CD14-positive monocyte (primary cell): ENCODE data around the gene SERTAD2. TPM values are rescaled to one million over a fixed set of nuclear protein-coding genes. Genes with fewer than 3 reads are reported as not detected.

Source experiments
- DNase-seq, 3 donors: peaks; one replicate each; pipeline ENCODE4 v3.0.0-alpha.2; 2011 to 2022
- H2AFZ ChIP-seq: 2 replicates; pipeline ENCODE4 v1.6.0; 2012; ENCODE audit warnings: mild to moderate bottlenecking, low read depth, low read length, inconsistent platforms; ENCODE audit not compliant: insufficient read depth, poor library complexity, severe bottlenecking
- H3K27ac ChIP-seq, 2 donors: 1 replicate in 1 of 2; 2 replicates in 1 of 2; pipeline ENCODE4 v1.5.1; 2012 to 2013; ENCODE audit warnings: low read length in 2 of 2, control low read depth in 1 of 2, inconsistent platforms in 1 of 2, low read depth in 1 of 2, mild to moderate bottlenecking in 1 of 2
- H3K27me3 ChIP-seq, 2 donors: one replicate each; pipeline versions ENCODE4 v1.6.0 to v1.6.1; 2011 to 2013; ENCODE audit warnings: low read length in 2 of 2; ENCODE audit not compliant: control insufficient read depth in 2 of 2, insufficient read depth in 2 of 2
- H3K36me3 ChIP-seq, 2 donors: replicated peaks in 1 of 2; 1 replicate in 1 of 2; 2 replicates in 1 of 2; pipeline versions ENCODE4 v1.5.1 to v1.6.1; 2012 to 2013; ENCODE audit warnings: low read length in 2 of 2, control low read depth in 1 of 2, inconsistent platforms in 1 of 2, mild to moderate bottlenecking in 1 of 2; ENCODE audit not compliant: insufficient read depth in 2 of 2, control insufficient read depth in 1 of 2
- H3K4me1 ChIP-seq, 2 donors: 1 replicate in 1 of 2; 2 replicates in 1 of 2; pipeline versions ENCODE4 v1.5.1 to v1.6.1; 2012 to 2013; ENCODE audit warnings: low read length in 2 of 2, control low read depth in 1 of 2, inconsistent platforms in 1 of 2, mild to moderate bottlenecking in 1 of 2, moderate library complexity in 1 of 2; ENCODE audit not compliant: insufficient read depth in 2 of 2, control insufficient read depth in 1 of 2
- H3K4me2 ChIP-seq: replicated peaks from 2 replicates; pipeline ENCODE3; 2012; ENCODE audit warnings: low read length, moderate library complexity, mild to moderate bottlenecking; ENCODE audit not compliant: poor library complexity, severe bottlenecking; ENCODE audit errors: extremely low read depth
- H3K4me3 ChIP-seq, 3 experiments: fragments of 200-600 bp in 1 of 3; sonication (generic) in 1 of 3; replicated peaks in 1 of 3; 1 replicate in 2 of 3; 2 replicates in 1 of 3; pipeline ENCODE4 v1.5.1; 2011 to 2013; ENCODE audit warnings: low read length in 3 of 3, mild to moderate bottlenecking in 3 of 3, control low read depth in 2 of 3, low read depth in 2 of 3, inconsistent platforms in 1 of 3, moderate library complexity in 1 of 3
- H3K79me2 ChIP-seq: 2 replicates; pipeline ENCODE4 v1.6.0; 2012; ENCODE audit warnings: mild to moderate bottlenecking, control low read depth, inconsistent platforms, low read length, moderate library complexity; ENCODE audit not compliant: insufficient read depth
- H3K9ac ChIP-seq: 2 replicates; pipeline ENCODE4 v1.6.0; 2017; ENCODE audit warnings: low read length, mild to moderate bottlenecking; ENCODE audit not compliant: insufficient read depth, poor library complexity, severe bottlenecking
- H3K9me3 ChIP-seq, 2 donors: replicated peaks in 1 of 2; 1 replicate in 1 of 2; 2 replicates in 1 of 2; pipeline versions ENCODE4 v1.5.1 to v1.6.1; 2012 to 2013; ENCODE audit warnings: low read length in 2 of 2, control low read depth in 1 of 2; ENCODE audit not compliant: control insufficient read depth in 1 of 2, insufficient read depth in 1 of 2
- H4K20me1 ChIP-seq: 2 replicates; pipeline ENCODE4 v1.6.0; 2012; ENCODE audit warnings: mild to moderate bottlenecking, low read length, control low read depth, moderate library complexity; ENCODE audit not compliant: insufficient read depth
- H3K27ac Mint-ChIP-seq, 7 donors: one replicate each; pipeline ENCODE4 v1.8.0; 2020; ENCODE audit warnings: mild to moderate bottlenecking in 7 of 7, mixed read lengths in 7 of 7, moderate library complexity in 6 of 7, inconsistent platforms in 2 of 7
- H3K27me3 Mint-ChIP-seq, 3 donors: one replicate each; pipeline ENCODE4 v1.8.0; 2021 to 2022; ENCODE audit warnings: low read depth in 3 of 3, mild to moderate bottlenecking in 3 of 3, mixed read lengths in 3 of 3, moderate library complexity in 3 of 3, inconsistent platforms in 1 of 3
- H3K36me3 Mint-ChIP-seq, 2 donors: one replicate each; pipeline ENCODE4 v1.8.0; 2020; ENCODE audit warnings: mixed read lengths in 2 of 2, inconsistent platforms in 1 of 2, mild to moderate bottlenecking in 1 of 2
- H3K4me1 Mint-ChIP-seq: one replicate; pipeline ENCODE4 v1.8.0; 2020; ENCODE audit warnings: mild to moderate bottlenecking, mixed read lengths
- H3K4me3 Mint-ChIP-seq, 2 donors: one replicate each; pipeline ENCODE4 v1.8.0; 2020; ENCODE audit warnings: mild to moderate bottlenecking in 2 of 2, mixed read lengths in 2 of 2, moderate library complexity in 1 of 2
- H3K9me3 Mint-ChIP-seq, 7 donors: one replicate each; pipeline ENCODE4 v1.8.0; 2020 to 2022; ENCODE audit warnings: mixed read lengths in 7 of 7, mild to moderate bottlenecking in 6 of 7, moderate library complexity in 6 of 7, inconsistent platforms in 2 of 7
- WGBS: methylation state at CpG from one replicate; pipeline ENCODE4 v1.1.5; 2013; ENCODE audit warnings: missing lambda C conversion rate; ENCODE audit not compliant: insufficient coverage; 5-methylcytosine and 5-hydroxymethylcytosine counted together
- intact Hi-C, 2 donors: fragments of 100-400 bp; cut with micrococcal nuclease; formaldehyde crosslinking; loops; one replicate each; pipeline versions ENCODE4 v1.15.0 to v1.15.1; 2023
- polyA plus RNA-seq, 3 donors: library from polyadenylated mRNA; depleted of rRNA in 1 of 3; unstranded in 2 of 3; stranded (reverse) in 1 of 3; fragments of 300-500 nt in 2 of 3; fragments of >200 nt in 1 of 3; fragmentation: Illumina TruSeq in 2 of 3; gene quantifications; 1 replicate in 2 of 3; 2 replicates in 1 of 3; pipeline ENCODE4 v1.2.3, GENCODE V29; 2012 to 2021
- TF ChIP-seq, protein P1 (sequence below): fragments of 200-600 bp; IDR thresholded peaks from one replicate; pipeline ENCODE4 v1.8.0; 2022; ENCODE audit warnings: antibody characterized with exemption, mild to moderate bottlenecking

The SERTAD2 gene
- polyA plus RNA-seq, 3 donors: 8.5 to 68.7 (median 8.8) TPM

- no peak overlapping the region for H3K4me3 ChIP-seq
- peak in 2 of 3 donors; percentile 23 to 41 for DNase-seq
- no peak overlapping the region for H3K9ac ChIP-seq
- TF ChIP-seq, protein P1, sequence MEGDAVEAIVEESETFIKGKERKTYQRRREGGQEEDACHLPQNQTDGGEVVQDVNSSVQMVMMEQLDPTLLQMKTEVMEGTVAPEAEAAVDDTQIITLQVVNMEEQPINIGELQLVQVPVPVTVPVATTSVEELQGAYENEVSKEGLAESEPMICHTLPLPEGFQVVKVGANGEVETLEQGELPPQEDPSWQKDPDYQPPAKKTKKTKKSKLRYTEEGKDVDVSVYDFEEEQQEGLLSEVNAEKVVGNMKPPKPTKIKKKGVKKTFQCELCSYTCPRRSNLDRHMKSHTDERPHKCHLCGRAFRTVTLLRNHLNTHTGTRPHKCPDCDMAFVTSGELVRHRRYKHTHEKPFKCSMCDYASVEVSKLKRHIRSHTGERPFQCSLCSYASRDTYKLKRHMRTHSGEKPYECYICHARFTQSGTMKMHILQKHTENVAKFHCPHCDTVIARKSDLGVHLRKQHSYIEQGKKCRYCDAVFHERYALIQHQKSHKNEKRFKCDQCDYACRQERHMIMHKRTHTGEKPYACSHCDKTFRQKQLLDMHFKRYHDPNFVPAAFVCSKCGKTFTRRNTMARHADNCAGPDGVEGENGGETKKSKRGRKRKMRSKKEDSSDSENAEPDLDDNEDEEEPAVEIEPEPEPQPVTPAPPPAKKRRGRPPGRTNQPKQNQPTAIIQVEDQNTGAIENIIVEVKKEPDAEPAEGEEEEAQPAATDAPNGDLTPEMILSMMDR: no peak
- peaks cover 46 to 64% of the 10 kb centered on the region in 2 donors for H3K4me1 ChIP-seq
- peaks cover 98% of the 10 kb centered on the region for H3K79me2 ChIP-seq
- peaks cover 22 to 38% of the 10 kb centered on the region in 2 donors for H3K36me3 ChIP-seq
- H4K20me1 ChIP-seq: peaks cover 99% of the 10 kb centered on the region
- no peak overlapping the region for H3K4me2 ChIP-seq
- intact Hi-C loops: no loop called here
- Mint-ChIP-seq H3K27me3 (no peaks in the 10 kb centered on the region), H3K4me1 (peaks cover 80% of the 10 kb centered on the region), H3K9me3 (peaks cover 0 to 1% (median 0%) of the 10 kb centered on the region in 7 donors), H3K4me3 (peak overlapping the region in 1 of 2 donors; percentile 7), H3K36me3 (peaks cover 51 to 54% of the 10 kb centered on the region in 2 donors), H3K27ac (peak overlapping the region; percentile 86 to 95 (median 93))
- H3K9me3 ChIP-seq: no peaks in the 10 kb centered on the region
- peak overlapping the region; percentile 45 to 77 for H3K27ac ChIP-seq
- H3K27me3 ChIP-seq: no peaks in the 10 kb centered on the region
- H2AFZ ChIP-seq: no peak overlapping the region
- 90% methylated on average over 5 of the region's 5 CpGs for WGBS
These were observed 15.8 kb downstream of the SERTAD2 start for GRCh38 chr2:64637931-64638330.

- H3K9me3 Mint-ChIP-seq: peaks cover 0 to 1% (median 0%) of the 10 kb centered on the region in 7 donors
- 17% methylated on average over 3 of the region's 9 CpGs for whole genome bisulfite sequencing
- no peak overlapping the region for H2AFZ ChIP-seq
- peak overlapping the region in 1 of 2 donors; percentile 65 for H3K4me3 Mint-ChIP-seq
- peak overlapping the region in 1 of 3 experiments; percentile 32 for H3K4me3 ChIP-seq
- no peaks in the 10 kb centered on the region for H3K27me3 Mint-ChIP-seq
- H3K4me2 ChIP-seq: peak overlapping the region; percentile 50
- H3K9ac ChIP-seq: peak overlapping the region; percentile 45
- intact Hi-C loops: no loop called here
- H3K79me2 ChIP-seq: peaks cover 98% of the 10 kb centered on the region
- peaks cover 44 to 58% of the 10 kb centered on the region in 2 donors for H3K4me1 ChIP-seq
- peak overlapping the region; percentile 65 to 77 for H3K27ac ChIP-seq
- peaks cover 73% of the 10 kb centered on the region for H3K4me1 Mint-ChIP-seq
- peaks cover 22 to 46% of the 10 kb centered on the region in 2 donors for H3K36me3 ChIP-seq
- H4K20me1 ChIP-seq: peaks cover 99% of the 10 kb centered on the region
- peaks cover 58 to 59% of the 10 kb centered on the region in 2 donors for H3K36me3 Mint-ChIP-seq
- no peaks in the 10 kb centered on the region for H3K27me3 ChIP-seq
- H3K27ac Mint-ChIP-seq: peak overlapping the region; percentile 86 to 95 (median 93)
- peak in 2 of 3 donors; percentile 53 for DNase-seq
- TF ChIP-seq, protein P1: no peak
- no peaks in the 10 kb centered on the region for H3K9me3 ChIP-seq
These were observed 16.6 kb downstream of the SERTAD2 start for GRCh38 chr2:64637000-64637635.
